K562 (cell line): ENCODE data around the gene SLC2A6. TPM values are rescaled to one million over a fixed set of nuclear protein-coding genes. Genes with fewer than 3 reads are reported as not detected.

Source experiments
- ATAC-seq: fragments of 200-7000 bp; cut with Tn5 transposase; 3 replicates; pipeline ENCODE4 v1.9.1; 2020; ENCODE audit warnings: moderate library complexity
- BruUV-seq: library from RNA; stranded (reverse); fragments of 400-500 nt; replicated peaks from 2 replicates; lab custom pipeline; 2021; lab: Mats Ljungman, UMichigan
- CTCF ChIA-PET: fragments of 300-600 bp; formaldehyde crosslinking; extraction: SDS; loops from one replicate; lab custom pipeline; 2021; ENCODE audit warnings: low intra/inter-chr PET ratio; lab: Yijun Ruan, JAX
- POLR2A ChIA-PET: fragments of 300-600, 350-650 bp; sonication (Branson Sonifier 250); formaldehyde crosslinking; extraction: SDS; loops from one replicate; lab custom pipeline; 2021; ENCODE audit warnings: antibody characterized with exemption, inconsistent platforms; lab: Yijun Ruan, JAX
- DNase-seq, 4 experiments: peaks; one replicate each; pipeline versions ENCODE4 v3.0.0 to v3.0.0-alpha.2; 2011 to 2018; ENCODE audit warnings: low spot score in 3 of 4, mixed read lengths in 3 of 4; ENCODE audit errors: extremely low read depth in 1 of 4
- FAIRE-seq: peaks from 2 replicates; lab custom pipeline; 2011; peaks lifted over from hg19 to GRCh38; lab: Jason Lieb, UNC
- H2AFZ ChIP-seq: 2 replicates; pipeline ENCODE4 v1.6.0; 2011; ENCODE audit warnings: low read depth, low read length, control low read depth, inconsistent platforms
- H3K27ac ChIP-seq: fragments of 200-600 bp; 3 replicates; pipeline ENCODE4 v1.8.0; 2011; ENCODE audit warnings: low read depth, mild to moderate bottlenecking, control low read depth, inconsistent platforms, low read length, moderate library complexity, mixed read lengths; ENCODE audit errors: extremely low read depth
- H3K27me3 ChIP-seq, 2 experiments: fragments of 300-600 bp in 1 of 2; 2 replicates in 1 of 2; 3 replicates in 1 of 2; pipeline versions ENCODE4 v1.6.0 to v1.8.0; 2011; ENCODE audit warnings: inconsistent platforms in 2 of 2, low read length in 2 of 2, mild to moderate bottlenecking in 1 of 2, mixed read lengths in 1 of 2, moderate library complexity in 1 of 2; ENCODE audit not compliant: control insufficient read depth in 2 of 2, insufficient read depth in 2 of 2
- H3K36me3 ChIP-seq: fragments of 300-600 bp; 3 replicates; pipeline ENCODE4 v1.8.0; 2011; ENCODE audit warnings: mild to moderate bottlenecking, low read length, inconsistent platforms; ENCODE audit not compliant: control insufficient read depth, insufficient read depth
- H3K4me1 ChIP-seq, 2 experiments: fragments of 200-600 bp in 1 of 2; replicated peaks in 1 of 2; 2 replicates in 1 of 2; 3 replicates in 1 of 2; pipeline versions ENCODE4 v1.5.1 to v1.8.0; 2011; ENCODE audit warnings: inconsistent platforms in 2 of 2, low read length in 2 of 2, mild to moderate bottlenecking in 1 of 2, mixed read lengths in 1 of 2, moderate library complexity in 1 of 2; ENCODE audit not compliant: control insufficient read depth in 2 of 2, insufficient read depth in 2 of 2
- H3K4me2 ChIP-seq: 2 replicates; pipeline ENCODE4 v1.6.1; 2011; ENCODE audit warnings: low read length, control low read depth, inconsistent platforms, mixed read lengths; ENCODE audit not compliant: insufficient read depth
- H3K4me3 ChIP-seq: fragments of 200-600 bp; sonication (generic), shearing (Covaris generic); 2 replicates; pipeline ENCODE4 v1.5.1; 2016; ENCODE audit warnings: control low read depth, inconsistent platforms
- H3K79me2 ChIP-seq: fragments of 200-600 bp; 3 replicates; pipeline ENCODE4 v1.8.0; 2011; ENCODE audit warnings: low read length, inconsistent platforms; ENCODE audit not compliant: control insufficient read depth, insufficient read depth
- H3K9ac ChIP-seq, 2 experiments: 2 replicates each; pipeline versions ENCODE4 v1.6.0 to v1.6.1; 2011; ENCODE audit warnings: low read depth in 2 of 2, low read length in 2 of 2, control low read depth in 1 of 2, inconsistent platforms in 1 of 2, mild to moderate bottlenecking in 1 of 2, mixed read lengths in 1 of 2; ENCODE audit not compliant: insufficient read depth in 1 of 2
- H3K9me1 ChIP-seq: one replicate; pipeline ENCODE4 v1.6.0; 2011; ENCODE audit warnings: inconsistent platforms, mild to moderate bottlenecking, low read length, moderate library complexity; ENCODE audit not compliant: control insufficient read depth, insufficient read depth
- H3K9me3 ChIP-seq: replicated peaks from 2 replicates; pipeline ENCODE4 v1.5.1; 2011; ENCODE audit warnings: low read depth, low read length, inconsistent platforms; ENCODE audit not compliant: control insufficient read depth, insufficient read depth
- H4K20me1 ChIP-seq: replicated peaks from 2 replicates; pipeline ENCODE4 v1.6.1; 2011; ENCODE audit warnings: low read length, inconsistent platforms, mixed read lengths; ENCODE audit not compliant: control insufficient read depth, insufficient read depth
- ATF1 ChIP-seq, 2 experiments: fragments of 450-650 bp in 1 of 2; IDR thresholded peaks; 2 replicates each; pipeline ENCODE4 v1.6.1; 2016; ENCODE audit warnings: missing compliant biosample characterization in 1 of 2, missing genetic modification characterization in 1 of 2
- GTF2E2 ChIP-seq: fragments of 200-800 bp; sonication (Bioruptor generic); IDR thresholded peaks from 2 replicates; pipeline ENCODE4 v1.6.1; 2016; ENCODE audit warnings: missing genetic modification characterization, missing compliant biosample characterization
- HDAC8 ChIP-seq: fragments of 450-650 bp; IDR thresholded peaks from 2 replicates; pipeline ENCODE4 v1.6.1; 2016; ENCODE audit warnings: mild to moderate bottlenecking, missing genetic modification characterization, moderate library complexity, missing compliant biosample characterization
- LCOR ChIP-seq: sonication (generic); formaldehyde crosslinking; IDR thresholded peaks from 2 replicates; pipeline ENCODE4 v1.8.0; 2022; ENCODE audit warnings: mild to moderate bottlenecking, missing genetic modification reagents
- TAF9B ChIP-seq: fragments of 450-650 bp; IDR thresholded peaks from 2 replicates; pipeline ENCODE4 v1.6.1; 2018; ENCODE audit warnings: mild to moderate bottlenecking; ENCODE audit not compliant: partially characterized antibody
- WGBS: fragments of 100-300 bp; shearing (Covaris generic); methylation state at CpG from one replicate; pipeline ENCODE4 v1.1.6; 2016; ENCODE audit warnings: low coverage, mixed read lengths; ENCODE audit not compliant: insufficient coverage; ENCODE audit errors: missing lambda C conversion rate; 5-methylcytosine and 5-hydroxymethylcytosine counted together
- in situ Hi-C: fragments of 300-500 bp; cut with MboI; formaldehyde crosslinking; loops from 4 replicates; pipeline ENCODE4 v1.15.0; 2018; ENCODE audit warnings: inconsistent platforms, mixed read lengths
- intact Hi-C: fragments of 100-400 bp; cut with micrococcal nuclease; formaldehyde crosslinking; loops from 2 replicates; pipeline ENCODE4 v1.14.2; 2022
- polyA plus RNA-seq, 8 experiments: library from polyadenylated mRNA; depleted of rRNA in 4 of 8; stranded (reverse) in 5 of 8; unstranded in 3 of 8; fragments of >200 nt; fragmentation: Nextera tagmentation in 2 of 8; fragmentation: Illumina TruSeq in 1 of 8; extraction: Ambion mirVana in 2 of 8; extraction: Trizol in 1 of 8; gene quantifications; 2 replicates each; pipeline versions ENCODE4 v1.2.1 to v1.2.3, GENCODE V29; 2011 to 2014; ENCODE audit warnings: inconsistent platforms in 1 of 8, missing spikeins in 1 of 8
- total RNA-seq, 7 experiments: library from RNA; depleted of rRNA in 6 of 7; stranded (reverse); fragments of >200 nt in 6 of 7; fragmentation: Illumina TruSeq in 2 of 7; extraction: Trizol in 2 of 7; gene quantifications; 2 replicates each; pipeline versions ENCODE4 v1.2.1 to v1.2.3, GENCODE V29; 2011 to 2021; ENCODE audit warnings: low replicate concordance in 1 of 7
- TF ChIP-seq, protein P1 (sequence below): sonication (generic); formaldehyde crosslinking; IDR thresholded peaks from 2 replicates; pipeline ENCODE4 v1.8.0; 2023; ENCODE audit warnings: missing genetic modification reagents, mild to moderate bottlenecking, borderline replicate concordance

SLC2A6 gene
- total and polyA plus RNA-seq, 9 of the 15 experiments (the other 6 are each of a cell fraction or from before 2014, with no cell fraction given), result 0.04 to 0.38 (median 0.09) TPM; not detected in 3

DNA sequence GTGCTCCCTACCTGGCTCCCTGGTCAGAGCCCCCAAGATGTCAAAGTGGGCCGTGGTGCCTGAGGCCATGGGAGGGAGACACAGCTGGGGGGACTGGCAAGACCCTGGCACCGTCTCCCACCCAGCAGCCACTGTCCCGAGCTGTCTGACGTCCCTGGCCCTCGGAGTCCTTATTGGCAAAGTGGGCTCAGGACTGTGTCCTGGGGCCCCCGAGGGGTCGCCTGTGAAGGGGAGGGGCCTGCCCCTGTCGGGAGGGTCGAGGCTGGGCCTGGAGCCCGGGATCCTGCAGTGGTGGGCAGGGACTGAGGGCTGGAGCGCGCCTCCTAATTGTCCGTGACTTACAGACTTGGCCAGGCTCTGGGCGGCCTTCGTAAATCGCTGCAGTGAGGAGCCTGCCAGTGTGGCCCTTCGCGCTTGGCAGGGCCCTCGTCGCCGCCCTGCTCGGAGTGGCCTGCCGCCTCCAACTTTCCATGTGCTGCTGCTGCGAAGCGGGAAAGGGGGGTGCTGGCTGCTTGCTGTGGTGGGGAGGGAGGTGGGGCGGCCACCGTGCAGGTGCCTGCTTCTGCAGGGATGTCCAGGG, 32.1 kb upstream of the SLC2A6 start (continued):
- TF ChIP-seq, protein P1, sequence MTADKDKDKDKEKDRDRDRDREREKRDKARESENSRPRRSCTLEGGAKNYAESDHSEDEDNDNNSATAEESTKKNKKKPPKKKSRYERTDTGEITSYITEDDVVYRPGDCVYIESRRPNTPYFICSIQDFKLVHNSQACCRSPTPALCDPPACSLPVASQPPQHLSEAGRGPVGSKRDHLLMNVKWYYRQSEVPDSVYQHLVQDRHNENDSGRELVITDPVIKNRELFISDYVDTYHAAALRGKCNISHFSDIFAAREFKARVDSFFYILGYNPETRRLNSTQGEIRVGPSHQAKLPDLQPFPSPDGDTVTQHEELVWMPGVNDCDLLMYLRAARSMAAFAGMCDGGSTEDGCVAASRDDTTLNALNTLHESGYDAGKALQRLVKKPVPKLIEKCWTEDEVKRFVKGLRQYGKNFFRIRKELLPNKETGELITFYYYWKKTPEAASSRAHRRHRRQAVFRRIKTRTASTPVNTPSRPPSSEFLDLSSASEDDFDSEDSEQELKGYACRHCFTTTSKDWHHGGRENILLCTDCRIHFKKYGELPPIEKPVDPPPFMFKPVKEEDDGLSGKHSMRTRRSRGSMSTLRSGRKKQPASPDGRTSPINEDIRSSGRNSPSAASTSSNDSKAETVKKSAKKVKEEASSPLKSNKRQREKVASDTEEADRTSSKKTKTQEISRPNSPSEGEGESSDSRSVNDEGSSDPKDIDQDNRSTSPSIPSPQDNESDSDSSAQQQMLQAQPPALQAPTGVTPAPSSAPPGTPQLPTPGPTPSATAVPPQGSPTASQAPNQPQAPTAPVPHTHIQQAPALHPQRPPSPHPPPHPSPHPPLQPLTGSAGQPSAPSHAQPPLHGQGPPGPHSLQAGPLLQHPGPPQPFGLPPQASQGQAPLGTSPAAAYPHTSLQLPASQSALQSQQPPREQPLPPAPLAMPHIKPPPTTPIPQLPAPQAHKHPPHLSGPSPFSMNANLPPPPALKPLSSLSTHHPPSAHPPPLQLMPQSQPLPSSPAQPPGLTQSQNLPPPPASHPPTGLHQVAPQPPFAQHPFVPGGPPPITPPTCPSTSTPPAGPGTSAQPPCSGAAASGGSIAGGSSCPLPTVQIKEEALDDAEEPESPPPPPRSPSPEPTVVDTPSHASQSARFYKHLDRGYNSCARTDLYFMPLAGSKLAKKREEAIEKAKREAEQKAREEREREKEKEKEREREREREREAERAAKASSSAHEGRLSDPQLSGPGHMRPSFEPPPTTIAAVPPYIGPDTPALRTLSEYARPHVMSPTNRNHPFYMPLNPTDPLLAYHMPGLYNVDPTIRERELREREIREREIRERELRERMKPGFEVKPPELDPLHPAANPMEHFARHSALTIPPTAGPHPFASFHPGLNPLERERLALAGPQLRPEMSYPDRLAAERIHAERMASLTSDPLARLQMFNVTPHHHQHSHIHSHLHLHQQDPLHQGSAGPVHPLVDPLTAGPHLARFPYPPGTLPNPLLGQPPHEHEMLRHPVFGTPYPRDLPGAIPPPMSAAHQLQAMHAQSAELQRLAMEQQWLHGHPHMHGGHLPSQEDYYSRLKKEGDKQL (CRISPR knock-in tag), result no peak

- FAIRE-seq (no peak), DNase-seq (no peak), ATAC-seq (no peak)
- Histone ChIP-seq H3K4me1 (peaks cover 21 to 41% of the 10 kb centered on the region in 2 experiments), H3K4me2 (no peak overlapping the region), H3K27me3 (peaks cover 3 to 31% of the 10 kb centered on the region in 2 experiments; a peak in 4 of 5 replicates), H3K27ac (no peak overlapping the region), H3K9ac (no peak overlapping the region), H3K9me1 (no peaks in the 10 kb centered on the region), H3K9me3 (peaks cover 7% of the 10 kb centered on the region; the same call in 1 of the 2 replicates), H3K79me2 (no peaks in the 10 kb centered on the region), H3K36me3 (no peaks in the 10 kb centered on the region; the same call in 2 of the 3 replicates), H4K20me1 (peaks cover 4% of the 10 kb centered on the region; the same call in 1 of the 2 replicates), H2AFZ (no peak overlapping the region), H3K4me3 (no peak overlapping the region)
- TF ChIP-seq HDAC8 (tag) (no peak), ATF1 (CRISPR knock-in tag; IDR thresholded peaks at IDR 0.05) (no peak), ATF1 (tag; IDR thresholded peaks at IDR 0.05) (no peak), LCOR (CRISPR knock-in tag) (no peak), GTF2E2 (tag) (no peak), TAF9B (no peak)
- intact Hi-C loops (no loop called here), in situ Hi-C loops (no loop called here)
- no TSS peak for BruUV-seq
- ChIA-PET CTCF (no interaction called here), POLR2A (interaction anchor here (0.5 to 0.9 kb wide), 3 partner anchors 11 to 540 kb away, joined by 3 read pairs; partner anchors contain the start of gene SURF6)
- WGBS, result 3% methylated on average over 26 of the region's 26 CpGs
Measured at GRCh38 chr9:133509179-133510083, 30.5 kb upstream of the SLC2A6 start.
